Type B pancreatic cell (in vitro differentiated cells): Measurements from ENCODE around the gene MAGIX. TPM values are rescaled to one million over a fixed set of nuclear protein-coding genes. Genes with fewer than 3 reads are reported as not detected.

ENCODE experiments used
- DNase-seq: peaks from one replicate; pipeline ENCODE4 v3.0.0; 2021; ENCODE audit warnings: mixed read lengths; ENCODE audit not compliant: unreplicated experiment; ENCODE audit errors: extremely low spot score
- H3K27ac Mint-ChIP-seq: 2 replicates; pipeline ENCODE4 v1.8.0; 2021; ENCODE audit warnings: mild to moderate bottlenecking, mixed read lengths
- H3K27me3 Mint-ChIP-seq: 2 replicates; pipeline ENCODE4 v1.8.0; 2021; ENCODE audit warnings: mixed read lengths
- H3K36me3 Mint-ChIP-seq: 2 replicates; pipeline ENCODE4 v1.8.0; 2021; ENCODE audit warnings: mixed read lengths
- H3K4me1 Mint-ChIP-seq: one replicate; pipeline ENCODE4 v1.8.0; 2021; ENCODE audit warnings: mixed read lengths; ENCODE audit not compliant: unreplicated experiment
- H3K4me3 Mint-ChIP-seq: 2 replicates; pipeline ENCODE4 v1.8.0; 2021; ENCODE audit warnings: mild to moderate bottlenecking, mixed read lengths
- H3K9me3 Mint-ChIP-seq: 2 replicates; pipeline ENCODE4 v1.8.0; 2021; ENCODE audit warnings: mixed read lengths
- total RNA-seq: library from RNA; stranded (reverse); gene quantifications from 2 replicates; pipeline ENCODE4 v1.2.1, GENCODE V29; 2021; ENCODE audit warnings: low replicate concordance
- TF ChIP-seq, protein P1 (sequence below): fragments of 200-600 bp; sonication (generic); conservative IDR thresholded peaks from 2 replicates; pipeline ENCODE4 v1.5.0; 2021; ENCODE audit warnings: antibody characterized with exemption, mild to moderate bottlenecking

MAGIX gene
- total RNA-seq, 1 donor from 2014 or later = 4.8 TPM

DNA sequence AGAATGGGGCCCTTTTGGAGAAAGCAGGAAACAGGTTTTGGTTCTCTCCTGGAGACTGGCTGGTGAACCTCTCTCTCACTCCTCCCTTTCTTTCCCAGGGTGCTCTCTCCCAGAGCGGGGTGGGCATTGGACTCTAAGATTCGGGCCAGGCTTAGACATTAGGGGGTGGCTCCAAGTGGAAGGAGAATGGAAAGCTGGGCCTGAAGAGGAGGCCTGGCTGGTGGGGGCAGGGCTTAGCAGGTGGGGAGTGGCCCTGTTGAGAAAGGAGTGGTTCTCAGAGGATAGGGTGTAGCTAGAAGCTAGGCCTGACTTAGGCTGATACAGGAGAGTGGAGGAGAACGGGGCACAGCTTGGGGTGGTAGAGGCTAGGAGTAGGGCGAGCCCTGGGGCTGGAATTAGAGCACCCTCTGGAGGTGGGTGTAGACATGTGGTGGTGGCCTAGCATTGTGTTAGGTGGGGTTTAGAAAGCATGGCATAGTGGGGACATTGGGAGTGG is 14.8 kb downstream of the MAGIX start:
- Mint-ChIP-seq H3K27ac (no peak overlapping the region), H3K4me1 (no peaks in the 10 kb centered on the region), H3K27me3 (peaks cover 9% of the 10 kb centered on the region), H3K9me3 (no peaks in the 10 kb centered on the region), H3K4me3 (no peak overlapping the region), H3K36me3 (no peaks in the 10 kb centered on the region)
- TF ChIP-seq, protein P1, sequence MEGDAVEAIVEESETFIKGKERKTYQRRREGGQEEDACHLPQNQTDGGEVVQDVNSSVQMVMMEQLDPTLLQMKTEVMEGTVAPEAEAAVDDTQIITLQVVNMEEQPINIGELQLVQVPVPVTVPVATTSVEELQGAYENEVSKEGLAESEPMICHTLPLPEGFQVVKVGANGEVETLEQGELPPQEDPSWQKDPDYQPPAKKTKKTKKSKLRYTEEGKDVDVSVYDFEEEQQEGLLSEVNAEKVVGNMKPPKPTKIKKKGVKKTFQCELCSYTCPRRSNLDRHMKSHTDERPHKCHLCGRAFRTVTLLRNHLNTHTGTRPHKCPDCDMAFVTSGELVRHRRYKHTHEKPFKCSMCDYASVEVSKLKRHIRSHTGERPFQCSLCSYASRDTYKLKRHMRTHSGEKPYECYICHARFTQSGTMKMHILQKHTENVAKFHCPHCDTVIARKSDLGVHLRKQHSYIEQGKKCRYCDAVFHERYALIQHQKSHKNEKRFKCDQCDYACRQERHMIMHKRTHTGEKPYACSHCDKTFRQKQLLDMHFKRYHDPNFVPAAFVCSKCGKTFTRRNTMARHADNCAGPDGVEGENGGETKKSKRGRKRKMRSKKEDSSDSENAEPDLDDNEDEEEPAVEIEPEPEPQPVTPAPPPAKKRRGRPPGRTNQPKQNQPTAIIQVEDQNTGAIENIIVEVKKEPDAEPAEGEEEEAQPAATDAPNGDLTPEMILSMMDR = no peak
- no peak for DNase-seq

DNA sequence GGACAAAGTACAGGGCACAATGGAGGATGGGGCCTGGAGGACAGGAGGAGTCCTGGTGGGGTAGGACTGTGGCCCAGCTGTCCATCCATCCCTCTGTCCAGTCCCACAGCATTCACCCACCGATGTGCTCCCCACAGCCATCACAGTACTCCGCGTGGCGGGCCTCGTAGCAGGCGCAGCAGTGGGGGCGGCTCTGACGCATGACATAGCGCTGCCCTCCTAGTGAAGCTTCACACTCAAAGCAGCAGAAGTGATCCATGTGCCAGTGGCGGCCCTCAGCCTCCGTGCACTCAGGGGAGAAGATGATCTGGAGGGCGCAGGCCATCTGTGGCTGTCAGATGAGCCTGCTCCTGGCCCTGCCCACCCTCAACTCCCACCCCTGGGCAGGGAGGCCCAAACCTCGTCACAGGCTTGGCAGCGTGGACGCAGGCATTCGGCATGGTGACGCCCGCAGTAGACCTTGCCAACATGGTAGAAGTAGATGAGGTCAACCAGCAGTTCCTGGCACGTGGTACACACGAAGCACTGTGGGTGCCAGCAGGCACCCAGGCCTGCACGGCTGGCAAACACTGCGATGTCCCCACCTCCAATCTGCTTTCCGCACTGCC is 15.4 kb downstream of the MAGIX start:
- Mint-ChIP-seq H3K27me3 (peaks cover 5% of the 10 kb centered on the region), H3K36me3 (no peaks in the 10 kb centered on the region), H3K4me1 (no peaks in the 10 kb centered on the region), H3K9me3 (no peaks in the 10 kb centered on the region), H3K27ac (no peak overlapping the region), H3K4me3 (no peak overlapping the region)
- DNase-seq = no peak
- TF ChIP-seq, protein P1 = no peak

DNA sequence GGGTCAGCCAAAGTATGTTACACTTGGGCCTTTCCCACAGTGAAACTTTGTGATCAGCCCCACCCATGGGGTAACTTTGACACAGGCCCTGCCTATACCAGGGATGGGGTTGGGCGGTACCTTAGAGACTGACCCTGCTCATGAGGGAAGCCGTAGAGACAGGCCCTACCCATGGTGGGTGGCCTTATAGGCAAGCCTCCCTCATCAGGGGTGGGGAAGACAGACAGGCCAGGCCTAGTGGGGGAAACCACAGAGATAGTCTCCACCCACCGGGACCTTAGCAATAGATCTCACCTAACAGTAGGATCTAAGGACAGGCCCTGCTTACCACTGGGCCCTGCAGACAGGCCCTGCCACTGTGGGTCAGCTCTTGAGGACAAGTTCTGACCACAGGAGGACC is 16.0 kb downstream of the MAGIX start:
- Mint-ChIP-seq H3K4me3 (no peak overlapping the region), H3K9me3 (no peaks in the 10 kb centered on the region), H3K36me3 (no peaks in the 10 kb centered on the region), H3K27ac (no peak overlapping the region), H3K27me3 (no peaks in the 10 kb centered on the region), H3K4me1 (no peaks in the 10 kb centered on the region)
- TF ChIP-seq, protein P1 = no peak
- DNase-seq = no peak

DNA sequence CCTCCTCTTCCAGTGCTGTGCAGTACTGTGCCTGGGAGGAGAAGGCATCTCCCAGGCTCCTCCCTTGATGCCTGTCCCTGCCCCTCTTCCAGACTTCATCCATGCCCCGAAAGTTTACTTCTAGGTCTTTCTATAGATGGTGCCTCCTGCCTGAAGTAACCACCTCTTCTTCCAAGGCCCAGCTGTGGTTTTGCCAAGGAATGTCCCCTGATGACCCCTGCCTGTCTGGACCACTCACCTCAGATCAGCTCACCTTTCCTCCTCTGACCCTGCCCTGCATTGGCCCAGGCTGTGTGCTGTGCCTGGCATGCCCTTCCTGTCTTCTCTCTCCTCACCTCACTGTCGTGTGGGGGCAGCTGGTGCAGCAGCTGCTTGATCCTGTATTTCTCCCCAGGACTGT is 16.8 kb downstream of the MAGIX start:
- TF ChIP-seq, protein P1 = no peak
- Mint-ChIP-seq H3K4me3 (no peak overlapping the region), H3K36me3 (no peaks in the 10 kb centered on the region), H3K27me3 (no peaks in the 10 kb centered on the region), H3K9me3 (no peaks in the 10 kb centered on the region), H3K4me1 (no peaks in the 10 kb centered on the region), H3K27ac (no peak overlapping the region)
- no peak for DNase-seq

DNA sequence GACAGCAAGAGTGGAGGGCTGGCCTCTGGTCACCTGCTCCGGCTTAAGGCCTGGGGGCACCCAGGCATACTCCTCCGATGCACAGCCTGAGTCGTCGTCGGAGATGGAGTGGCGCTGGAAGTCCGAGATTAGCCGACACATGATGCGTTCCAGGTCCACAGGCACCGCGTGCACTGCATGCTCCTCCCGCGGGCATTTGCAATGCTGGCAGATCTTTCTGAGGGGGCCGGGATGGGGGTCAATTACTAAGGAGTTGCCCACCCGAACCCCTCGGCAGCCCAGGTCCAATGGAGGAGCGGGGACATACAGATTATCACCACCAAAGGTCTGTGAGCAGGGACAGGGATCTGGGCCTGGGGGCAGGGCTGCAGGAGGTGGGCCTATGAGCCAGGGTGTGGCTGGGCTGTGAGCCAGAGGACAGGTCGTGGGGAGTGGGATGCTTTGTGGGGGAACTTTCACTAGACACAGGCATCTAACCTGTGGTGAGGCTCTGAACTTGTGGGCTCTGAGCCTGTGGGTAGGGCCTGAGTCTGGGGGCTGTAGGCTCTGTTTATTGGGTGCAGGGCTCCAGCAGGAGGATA is 21.2 kb downstream of the MAGIX start:
- H3K27me3 Mint-ChIP-seq = no peaks in the 10 kb centered on the region
- DNase-seq = no peak
- peak overlapping the region; percentile 34 for H3K27ac Mint-ChIP-seq
- H3K4me1 Mint-ChIP-seq = peaks cover 3% of the 10 kb centered on the region
- H3K9me3 Mint-ChIP-seq = no peaks in the 10 kb centered on the region
- TF ChIP-seq, protein P1 = no peak
- peak overlapping the region; percentile 83 for H3K4me3 Mint-ChIP-seq
- no peaks in the 10 kb centered on the region for H3K36me3 Mint-ChIP-seq
